Neural progenitor cell (in vitro differentiated cells): ENCODE measurements around the gene USP46. TPM values are rescaled to one million over a fixed set of nuclear protein-coding genes. Genes with fewer than 3 reads are reported as not detected.

Source experiments
- DNase-seq: peaks from one replicate; pipeline ENCODE4 v3.0.0-alpha.2; 2016; ENCODE audit warnings: low spot score
- H2AFZ ChIP-seq: fragments of 200-600 bp; sonication (generic); replicated peaks from 2 replicates; pipeline ENCODE4 v1.6.1; 2016; ENCODE audit warnings: antibody characterized with exemption
- H3F3A ChIP-seq: fragments of 200-600 bp; sonication (generic); 2 replicates; pipeline ENCODE4 v1.6.1; 2016; ENCODE audit warnings: antibody characterized with exemption, low read depth
- H3K27ac ChIP-seq: fragments of 200-600 bp; sonication (generic); 2 replicates; pipeline ENCODE4 v1.5.1; 2016; ENCODE audit warnings: mild to moderate bottlenecking
- H3K27me3 ChIP-seq: fragments of 200-600 bp; sonication (generic); 2 replicates; pipeline ENCODE4 v1.6.1; 2016; ENCODE audit warnings: mild to moderate bottlenecking, moderate library complexity
- H3K36me3 ChIP-seq: fragments of 200-600 bp; sonication (generic); 2 replicates; pipeline ENCODE4 v1.5.1; 2016
- H3K4me1 ChIP-seq: fragments of 200-600 bp; sonication (generic); 2 replicates; pipeline ENCODE4 v1.6.1; 2016; ENCODE audit warnings: mixed run types
- H3K4me2 ChIP-seq: fragments of 200-600 bp; sonication (generic); 2 replicates; pipeline ENCODE4 v1.6.1; 2016
- H3K4me3 ChIP-seq: fragments of 200-600 bp; sonication (generic); 2 replicates; pipeline ENCODE4 v1.5.1; 2016
- H3K79me2 ChIP-seq: fragments of 200-600 bp; sonication (generic); 2 replicates; pipeline ENCODE4 v1.6.1; 2016; ENCODE audit warnings: low read depth
- H3K9ac ChIP-seq: fragments of 200-600 bp; sonication (generic); 2 replicates; pipeline ENCODE4 v1.6.1; 2016
- H3K9me3 ChIP-seq: fragments of 200-600 bp; sonication (generic); 2 replicates; pipeline ENCODE4 v1.5.1; 2016; ENCODE audit warnings: low read depth
- H4K20me1 ChIP-seq: fragments of 200-600 bp; sonication (generic); 2 replicates; pipeline ENCODE4 v1.6.1; 2016; ENCODE audit warnings: low read depth
- H3K27ac Mint-ChIP-seq: 3 replicates; pipeline ENCODE4 v1.8.0; 2021; ENCODE audit warnings: mixed read lengths
- H3K27me3 Mint-ChIP-seq: 2 replicates; pipeline ENCODE4 v1.8.0; 2022; ENCODE audit warnings: low read depth, mild to moderate bottlenecking, inconsistent platforms, moderate library complexity, mixed read lengths; ENCODE audit not compliant: insufficient read depth
- H3K36me3 Mint-ChIP-seq: 3 replicates; pipeline ENCODE4 v1.8.0; 2021; ENCODE audit warnings: mixed read lengths
- H3K4me1 Mint-ChIP-seq: 3 replicates; pipeline ENCODE4 v1.8.0; 2021; ENCODE audit warnings: mixed read lengths
- H3K4me3 Mint-ChIP-seq: 3 replicates; pipeline ENCODE4 v1.8.0; 2021; ENCODE audit warnings: mild to moderate bottlenecking, moderate library complexity, mixed read lengths
- H3K9me3 Mint-ChIP-seq: 3 replicates; pipeline ENCODE4 v1.8.0; 2020; ENCODE audit warnings: mixed read lengths
- EZH2 ChIP-seq: fragments of 200-600 bp; sonication (generic); IDR thresholded peaks from 2 replicates; pipeline ENCODE4 v1.6.1; 2017; ENCODE audit warnings: antibody characterized with exemption, mild to moderate bottlenecking, moderate library complexity
- EZH2phosphoT487 ChIP-seq: fragments of 200-600 bp; sonication (generic); IDR thresholded peaks from 2 replicates; pipeline ENCODE4 v1.6.1; 2017; ENCODE audit warnings: antibody characterized with exemption
- total RNA-seq: library from RNA; depleted of rRNA; stranded (reverse); fragments of >200 nt; gene quantifications from 2 replicates; pipeline ENCODE4 v1.2.3, GENCODE V29; 2015; ENCODE audit warnings: low replicate concordance
- TF ChIP-seq, protein P1 (sequence below): fragments of 200-600 bp; sonication (generic); IDR thresholded peaks from 2 replicates; pipeline ENCODE4 v1.5.1; 2017; ENCODE audit warnings: antibody characterized with exemption, mild to moderate bottlenecking

USP46 gene
- total RNA-seq, 1 donor from 2014 or later = 51.3 TPM

DNA sequence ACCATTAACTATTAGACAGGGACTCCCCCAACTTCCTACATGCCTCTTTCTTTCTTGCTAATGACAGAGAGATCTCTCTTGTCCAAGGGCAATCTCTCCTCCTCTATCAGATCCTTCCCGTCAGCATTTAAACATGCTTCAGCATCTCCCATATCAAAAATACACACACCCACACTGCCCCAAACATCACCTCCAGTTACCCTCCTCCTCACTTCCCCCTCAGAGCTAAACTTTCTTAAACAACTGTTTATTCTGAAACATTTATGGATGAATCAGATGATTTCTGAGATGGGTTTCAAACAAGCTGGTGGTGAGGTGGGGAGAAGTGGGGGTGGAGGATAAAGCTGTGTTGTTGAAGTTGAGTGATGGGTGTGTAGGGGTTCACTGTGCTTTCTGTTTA, 23.5 kb downstream of the USP46 start:
- Histone ChIP-seq H3K27ac (no peak overlapping the region), H3K4me1 (no peaks in the 10 kb centered on the region), H3F3A (no peaks in the 10 kb centered on the region), H3K27me3 (no peaks in the 10 kb centered on the region), H3K36me3 (no peaks in the 10 kb centered on the region), H3K4me3 (no peak overlapping the region), H4K20me1 (no peaks in the 10 kb centered on the region), H3K9me3 (no peaks in the 10 kb centered on the region), H3K79me2 (peaks cover 90% of the 10 kb centered on the region), H3K4me2 (no peak overlapping the region), H3K9ac (no peak overlapping the region), H2AFZ (no peak overlapping the region)
- H3K27ac Mint-ChIP-seq = no peak overlapping the region
- peaks cover 18% of the 10 kb centered on the region for H3K9me3 Mint-ChIP-seq
- TF ChIP-seq, protein P1, sequence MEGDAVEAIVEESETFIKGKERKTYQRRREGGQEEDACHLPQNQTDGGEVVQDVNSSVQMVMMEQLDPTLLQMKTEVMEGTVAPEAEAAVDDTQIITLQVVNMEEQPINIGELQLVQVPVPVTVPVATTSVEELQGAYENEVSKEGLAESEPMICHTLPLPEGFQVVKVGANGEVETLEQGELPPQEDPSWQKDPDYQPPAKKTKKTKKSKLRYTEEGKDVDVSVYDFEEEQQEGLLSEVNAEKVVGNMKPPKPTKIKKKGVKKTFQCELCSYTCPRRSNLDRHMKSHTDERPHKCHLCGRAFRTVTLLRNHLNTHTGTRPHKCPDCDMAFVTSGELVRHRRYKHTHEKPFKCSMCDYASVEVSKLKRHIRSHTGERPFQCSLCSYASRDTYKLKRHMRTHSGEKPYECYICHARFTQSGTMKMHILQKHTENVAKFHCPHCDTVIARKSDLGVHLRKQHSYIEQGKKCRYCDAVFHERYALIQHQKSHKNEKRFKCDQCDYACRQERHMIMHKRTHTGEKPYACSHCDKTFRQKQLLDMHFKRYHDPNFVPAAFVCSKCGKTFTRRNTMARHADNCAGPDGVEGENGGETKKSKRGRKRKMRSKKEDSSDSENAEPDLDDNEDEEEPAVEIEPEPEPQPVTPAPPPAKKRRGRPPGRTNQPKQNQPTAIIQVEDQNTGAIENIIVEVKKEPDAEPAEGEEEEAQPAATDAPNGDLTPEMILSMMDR = no peak
- TF ChIP-seq EZH2 = no peak
- no peak for TF ChIP-seq EZH2phosphoT487
- peaks cover 2% of the 10 kb centered on the region for H3K4me1 Mint-ChIP-seq
- H3K4me3 Mint-ChIP-seq = no peak overlapping the region
- H3K27me3 Mint-ChIP-seq = peaks cover 4% of the 10 kb centered on the region
- H3K36me3 Mint-ChIP-seq = peaks cover 26% of the 10 kb centered on the region
- DNase-seq = no peak

DNA sequence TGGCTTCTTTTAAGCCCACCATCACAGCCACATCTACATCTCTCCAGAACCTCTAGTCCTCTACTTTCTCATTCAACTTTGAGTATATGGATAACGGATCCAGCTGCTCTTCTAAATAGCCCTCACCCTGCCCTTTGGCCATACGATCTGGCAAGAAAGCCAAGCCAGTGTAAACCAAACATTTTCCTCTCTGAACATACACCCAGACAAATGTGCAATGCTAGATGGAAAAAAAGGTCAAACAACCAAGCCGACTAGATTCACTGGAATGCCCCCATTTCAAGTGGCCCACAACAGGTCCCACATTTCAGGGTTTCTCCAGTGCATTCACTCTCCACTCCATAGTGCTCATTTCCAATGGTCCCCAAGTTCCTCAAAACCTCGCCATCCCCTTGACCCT, 24.0 kb downstream of the USP46 start:
- TF ChIP-seq EZH2 = no peak
- TF ChIP-seq, protein P1 = no peak
- H3K4me3 Mint-ChIP-seq = no peak overlapping the region

DNA sequence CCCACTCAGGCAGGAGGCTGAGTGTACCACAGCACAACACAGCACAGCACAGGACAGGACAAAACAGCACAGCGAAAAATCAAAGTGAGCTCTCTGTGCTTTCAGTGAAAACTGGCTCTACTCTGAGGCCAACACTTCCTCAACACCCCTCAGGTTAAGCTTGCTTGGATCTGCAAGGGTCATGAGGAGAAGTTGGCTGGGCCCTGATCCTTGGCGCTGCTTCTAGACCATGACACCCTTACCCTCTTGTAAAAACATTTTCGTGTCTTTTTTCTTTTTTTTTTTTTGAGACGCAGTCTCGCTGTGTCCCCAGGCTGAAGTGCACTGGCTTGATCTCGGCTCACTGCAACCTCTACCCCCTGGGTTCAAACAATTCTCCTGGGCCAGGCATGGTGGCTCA, 25.3 kb downstream of the USP46 start:
- Mint-ChIP-seq H3K4me3 (no peak overlapping the region), H3K36me3 (peaks cover 21% of the 10 kb centered on the region), H3K27me3 (peaks cover 2% of the 10 kb centered on the region), H3K27ac (no peak overlapping the region), H3K4me1 (peaks cover 2% of the 10 kb centered on the region), H3K9me3 (peaks cover 12% of the 10 kb centered on the region)
- no peaks in the 10 kb centered on the region for H3K4me1 ChIP-seq
- H3K79me2 ChIP-seq = peaks cover 86% of the 10 kb centered on the region
- no peak overlapping the region for H3K4me2 ChIP-seq
- H3K9ac ChIP-seq = no peak overlapping the region
- no peak overlapping the region for H2AFZ ChIP-seq
- no peaks in the 10 kb centered on the region for H3F3A ChIP-seq
- no peaks in the 10 kb centered on the region for H3K36me3 ChIP-seq
- H3K9me3 ChIP-seq = no peaks in the 10 kb centered on the region
- H3K4me3 ChIP-seq = no peak overlapping the region
- H4K20me1 ChIP-seq = no peaks in the 10 kb centered on the region
- TF ChIP-seq EZH2 (no peak), EZH2phosphoT487 (no peak)
- TF ChIP-seq, protein P1 = no peak
- no peak overlapping the region for H3K27ac ChIP-seq
- DNase-seq = no peak
- no peaks in the 10 kb centered on the region for H3K27me3 ChIP-seq

More for the DNA sequence above, 24.0 kb downstream of the USP46 start:
- no peak overlapping the region for H3K4me3 ChIP-seq
- no peak overlapping the region for H2AFZ ChIP-seq
- H3K9ac ChIP-seq = no peak overlapping the region
- no peaks in the 10 kb centered on the region for H3K9me3 ChIP-seq
- Mint-ChIP-seq H3K36me3 (peaks cover 25% of the 10 kb centered on the region), H3K27ac (peak overlapping the region; percentile 3), H3K9me3 (peaks cover 17% of the 10 kb centered on the region), H3K27me3 (peaks cover 3% of the 10 kb centered on the region), H3K4me1 (peaks cover 2% of the 10 kb centered on the region)
- no peaks in the 10 kb centered on the region for H3F3A ChIP-seq
- DNase-seq = no peak
- H3K27ac ChIP-seq = no peak overlapping the region
- H3K27me3 ChIP-seq = no peaks in the 10 kb centered on the region
- H3K79me2 ChIP-seq = peaks cover 90% of the 10 kb centered on the region
- no peak overlapping the region for H3K4me2 ChIP-seq
- no peaks in the 10 kb centered on the region for H3K4me1 ChIP-seq
- no peaks in the 10 kb centered on the region for H3K36me3 ChIP-seq
- H4K20me1 ChIP-seq = no peaks in the 10 kb centered on the region
